Measurements from ENCODE around the gene EHBP1.

Gene EHBP1

GRCh38 chr2:63055226-63056106 is 350.0 kb downstream of the EHBP1 start:
- TF ChIP-seq POLR2AphosphoS5 (IDR thresholded peaks at IDR 0.05; ENCODE audit: low read depth, low read length) = no peak
- no peak for TF ChIP-seq SIN3A (IDR thresholded peaks at IDR 0.05; ENCODE audit: borderline replicate concordance, insufficient read depth, low read length)
- TF ChIP-seq TAF1 (IDR thresholded peaks at IDR 0.05; ENCODE audit: borderline replicate concordance, insufficient read depth, low read length) = no peak
- no peak for TF ChIP-seq FOXP2 (optimal IDR thresholded peaks at IDR 0.05; ENCODE audit: borderline replicate concordance, extremely low read depth, extremely low read length, insufficient read depth)
- no peak for TF ChIP-seq REST (IDR thresholded peaks at IDR 0.05; ENCODE audit: insufficient read depth in 1 of 2, low read depth in 2 of 2, low read length in 2 of 2)

DNA sequence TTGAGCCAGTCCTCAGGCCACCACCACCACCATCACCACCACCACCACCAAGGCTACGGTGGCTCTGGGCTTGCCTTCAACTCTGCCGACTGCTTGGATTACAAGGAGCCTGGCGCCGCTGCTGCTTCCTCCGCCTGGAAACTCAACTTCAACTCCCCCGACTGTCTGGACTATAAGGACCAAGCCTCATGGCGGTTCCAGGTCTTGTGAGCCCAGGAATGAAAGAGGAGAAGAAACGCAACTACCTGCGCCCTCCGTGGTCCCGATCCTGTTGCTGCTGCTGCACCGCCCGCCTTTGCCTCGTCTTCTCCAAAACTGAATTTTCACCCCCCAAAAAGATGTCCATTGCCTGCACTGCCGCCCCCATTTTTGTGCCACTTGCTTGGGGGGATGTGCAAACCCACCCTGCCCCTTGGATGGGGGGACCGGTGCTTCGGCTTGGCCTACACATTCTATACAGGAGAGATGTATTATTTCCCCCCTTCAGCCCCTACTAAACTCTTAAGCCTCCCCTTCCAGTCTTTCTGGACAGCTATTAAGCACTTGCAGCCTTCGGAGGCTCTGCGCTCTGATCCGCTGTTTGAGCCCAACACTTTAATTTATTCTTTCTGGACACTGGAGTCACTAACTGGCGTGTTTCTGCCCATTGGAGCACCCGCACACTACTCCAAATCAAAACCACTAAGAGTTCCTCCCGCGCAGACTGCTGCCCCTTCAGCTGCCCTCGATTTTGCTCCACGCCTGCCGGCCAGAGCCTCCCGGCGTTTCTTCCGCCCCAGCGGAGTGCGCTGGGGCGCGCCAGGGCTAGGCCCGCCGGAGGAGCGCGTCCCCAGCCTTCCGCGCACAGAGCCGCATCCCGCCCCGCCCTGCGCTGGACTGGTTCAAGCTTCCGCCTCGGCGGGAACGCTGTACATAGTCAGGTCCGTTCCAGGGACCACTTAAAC is 350.9 kb downstream of the EHBP1 start:
- TF ChIP-seq POLR2AphosphoS5 (IDR thresholded peaks at IDR 0.05; ENCODE audit: low read depth, low read length) (no peak), REST (IDR thresholded peaks at IDR 0.05; ENCODE audit: insufficient read depth in 1 of 2, low read depth in 2 of 2, low read length in 2 of 2) (no peak), TAF1 (IDR thresholded peaks at IDR 0.05; ENCODE audit: borderline replicate concordance, insufficient read depth, low read length) (no peak), FOXP2 (optimal IDR thresholded peaks at IDR 0.05; ENCODE audit: borderline replicate concordance, extremely low read depth, extremely low read length, insufficient read depth) (no peak), SIN3A (IDR thresholded peaks at IDR 0.05; ENCODE audit: borderline replicate concordance, insufficient read depth, low read length) (no peak)

DNA sequence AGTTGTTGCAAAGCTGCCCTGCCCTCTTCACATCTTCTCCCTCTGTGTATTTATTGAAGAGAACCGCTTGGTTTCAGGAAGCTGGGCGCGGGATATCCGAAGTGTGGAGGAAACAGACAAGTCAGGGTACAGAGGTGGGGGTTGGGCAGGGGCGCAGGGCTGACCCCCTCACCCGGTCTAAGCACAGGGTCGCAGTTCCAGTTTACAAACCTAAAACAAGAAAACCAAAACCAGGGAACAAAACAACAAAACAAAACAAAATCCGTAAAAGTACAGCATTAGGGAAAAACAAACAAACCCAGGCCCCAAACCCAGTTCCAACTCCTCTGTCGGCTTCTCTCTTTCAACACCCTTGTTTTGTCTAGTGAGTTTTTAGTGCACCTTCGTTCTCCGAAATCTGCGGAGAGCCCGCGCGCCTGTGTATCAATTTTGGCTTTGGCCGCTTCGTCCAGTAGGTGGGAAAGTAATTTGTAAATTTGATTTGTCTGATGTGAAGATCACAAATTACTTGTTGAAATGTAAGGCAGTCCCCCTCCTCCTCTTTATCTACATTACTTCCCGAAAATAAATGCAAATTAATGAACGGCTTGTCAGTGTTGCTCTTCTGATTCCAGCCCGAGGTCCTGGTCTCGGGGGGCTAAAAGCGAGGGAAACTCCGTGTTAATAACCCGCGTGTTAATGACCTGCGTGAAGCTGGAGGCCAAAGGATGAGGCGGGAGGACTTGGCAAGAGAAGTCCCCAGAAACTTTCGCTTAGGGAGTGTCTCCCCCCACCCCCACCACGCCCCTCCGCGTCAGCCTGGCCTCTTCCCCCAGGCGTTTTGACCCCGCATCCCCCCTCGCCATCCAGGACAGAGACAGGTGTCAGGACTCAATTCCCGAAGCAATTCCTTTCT is 352.0 kb downstream of the EHBP1 start:
- TF ChIP-seq FOXP2 (optimal IDR thresholded peaks at IDR 0.05; ENCODE audit: borderline replicate concordance, extremely low read depth, extremely low read length, insufficient read depth) (no peak), SIN3A (IDR thresholded peaks at IDR 0.05; ENCODE audit: borderline replicate concordance, insufficient read depth, low read length) (no peak)

DNA sequence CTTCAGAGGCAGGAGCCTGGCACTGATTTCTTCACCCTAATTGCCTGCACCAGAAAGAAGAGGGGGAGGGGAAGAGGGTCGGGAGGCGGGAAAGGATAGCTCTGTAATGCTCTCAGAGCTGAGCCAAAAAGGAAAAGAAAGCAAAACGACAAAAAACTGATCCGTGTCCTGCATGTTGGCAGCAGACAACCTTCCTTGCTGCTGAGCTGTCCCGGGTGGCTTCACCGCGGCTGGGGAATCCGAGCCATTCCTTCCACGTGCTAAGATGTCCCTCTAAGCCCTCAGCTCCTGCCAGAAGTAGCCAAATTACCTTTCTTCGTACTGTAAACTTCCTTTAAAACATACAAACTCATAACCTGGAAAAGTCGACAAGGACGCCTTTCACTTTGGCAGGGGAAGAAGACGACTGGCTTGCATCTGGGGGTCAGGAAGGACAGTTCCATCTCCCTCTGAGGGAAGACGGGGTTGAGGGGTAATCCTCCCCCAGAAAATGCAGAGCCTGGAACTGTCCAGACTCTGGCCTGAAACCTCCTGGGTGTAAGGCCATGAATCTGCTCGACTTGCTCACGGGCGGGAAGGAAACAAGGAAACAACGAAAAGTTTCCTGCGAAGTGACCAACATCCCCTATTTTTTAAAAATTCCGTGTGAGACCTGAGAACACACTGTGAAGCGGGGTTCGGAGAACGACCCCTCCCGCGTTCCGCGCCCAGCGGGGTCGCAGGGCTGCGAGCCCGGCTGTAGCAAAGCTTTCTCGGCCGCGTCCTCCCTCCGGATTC is 352.8 kb downstream of the EHBP1 start:
- TF ChIP-seq REST (IDR thresholded peaks at IDR 0.05; ENCODE audit: insufficient read depth in 1 of 2, low read depth in 2 of 2, low read length in 2 of 2) = no peak
